Vagina (tissue), 2 donors: ENCODE data around the gene UBTD2. TPM values are rescaled to one million over a fixed set of nuclear protein-coding genes. Genes with fewer than 3 reads are reported as not detected.
"Not testable (repeated sequence)": the region's sequence is repeated elsewhere in the genome, so short reads cannot be mapped to it uniquely, and the experiment has no call there.

Experiments used
- DNase-seq, 2 donors: peaks; one replicate each; pipeline ENCODE4 v3.0.0-alpha.2; 2017; ENCODE audit errors: extremely low spot score in 2 of 2
- H3K27ac ChIP-seq: fragments of 200-600 bp; sonication (generic); one replicate; pipeline ENCODE4 v1.5.1; 2019
- H3K27me3 ChIP-seq: fragments of 200-600 bp; sonication (generic); one replicate; pipeline ENCODE4 v1.5.1; 2019
- H3K36me3 ChIP-seq, 2 donors: fragments of 200-600 bp; sonication (generic); one replicate each; pipeline ENCODE4 v1.5.1; 2017 to 2019
- H3K4me1 ChIP-seq: fragments of 200-600 bp; sonication (generic); one replicate; pipeline ENCODE4 v1.5.1; 2019
- H3K4me3 ChIP-seq, 2 donors: fragments of 200-600 bp; sonication (generic); 1 replicate in 1 of 2; 2 replicates in 1 of 2; pipeline ENCODE4 v1.5.1; 2016 to 2019
- H3K9me3 ChIP-seq: fragments of 200-600 bp; sonication (generic); one replicate; pipeline ENCODE4 v1.5.1; 2019
- POLR2A ChIP-seq, 2 donors: fragments of 450-650 bp; IDR thresholded peaks; one replicate each; pipeline ENCODE4 v1.6.1; 2017; ENCODE audit warnings: antibody characterized with exemption in 2 of 2, mild to moderate bottlenecking in 2 of 2, moderate library complexity in 2 of 2
- POLR2AphosphoS5 ChIP-seq, 2 donors: sonication (generic); formaldehyde crosslinking; IDR thresholded peaks; one replicate each; pipeline ENCODE4 v1.9.0; 2017; ENCODE audit warnings: antibody characterized with exemption in 2 of 2, mild to moderate bottlenecking in 2 of 2, low read depth in 1 of 2; ENCODE audit not compliant: insufficient read depth in 1 of 2
- intact Hi-C: fragments of 100-400 bp; cut with DNase I; formaldehyde crosslinking; loops from one replicate; pipeline ENCODE4 v1.15.1; 2023
- total RNA-seq: library from RNA; depleted of rRNA; stranded (reverse); fragments of >200 nt; gene quantifications from one replicate; pipeline ENCODE4 v1.2.3, GENCODE V29; 2016
- TF ChIP-seq, protein P1 (sequence below), 3 experiments: fragments of 450-650 bp in 2 of 3; fragments of 200-600 bp in 1 of 3; sonication (generic) in 1 of 3; IDR thresholded peaks; one replicate each; pipeline ENCODE4 v1.5.1; 2017 to 2019; ENCODE audit warnings: antibody characterized with exemption in 3 of 3, mild to moderate bottlenecking in 2 of 3, moderate library complexity in 2 of 3

UBTD2 gene
- total RNA-seq, 1 donor from 2014 or later, result 22.8 TPM

DNA sequence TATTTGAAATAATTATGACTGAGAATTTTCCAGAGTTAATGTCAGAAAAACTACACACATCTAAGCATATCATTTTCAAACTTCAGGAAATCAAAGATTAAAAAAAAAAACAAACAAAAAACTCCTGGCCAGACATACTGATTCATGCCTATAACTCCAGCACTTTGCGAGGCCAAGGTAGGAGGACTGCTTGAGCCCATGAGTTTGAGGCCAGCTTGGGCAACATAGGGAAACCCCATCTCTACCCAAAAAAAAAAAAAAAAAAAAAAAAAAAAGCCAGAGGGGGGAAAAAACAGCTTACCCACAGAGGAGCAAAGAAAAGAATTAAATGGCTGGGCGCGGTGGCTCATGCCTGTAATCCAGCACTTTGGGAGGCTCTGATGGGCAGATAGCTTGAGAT, 67.2 kb downstream of the UBTD2 start:
- Histone ChIP-seq H3K4me1 (no peaks in the 10 kb centered on the region), H3K27me3 (no peaks in the 10 kb centered on the region), H3K4me3 (no peak overlapping the region), H3K27ac (no peak overlapping the region), H3K9me3 (no peaks in the 10 kb centered on the region), H3K36me3 (peaks cover 0 to 9% of the 10 kb centered on the region in 2 donors)
- intact Hi-C loops, result no loop called here
- TF ChIP-seq POLR2A (IDR thresholded peaks at IDR 0.05) (no peak), POLR2AphosphoS5 (IDR thresholded peaks at IDR 0.05; ENCODE audit: insufficient read depth in 1 of 2, low read depth in 1 of 2) (no peak)
- TF ChIP-seq, protein P1, sequence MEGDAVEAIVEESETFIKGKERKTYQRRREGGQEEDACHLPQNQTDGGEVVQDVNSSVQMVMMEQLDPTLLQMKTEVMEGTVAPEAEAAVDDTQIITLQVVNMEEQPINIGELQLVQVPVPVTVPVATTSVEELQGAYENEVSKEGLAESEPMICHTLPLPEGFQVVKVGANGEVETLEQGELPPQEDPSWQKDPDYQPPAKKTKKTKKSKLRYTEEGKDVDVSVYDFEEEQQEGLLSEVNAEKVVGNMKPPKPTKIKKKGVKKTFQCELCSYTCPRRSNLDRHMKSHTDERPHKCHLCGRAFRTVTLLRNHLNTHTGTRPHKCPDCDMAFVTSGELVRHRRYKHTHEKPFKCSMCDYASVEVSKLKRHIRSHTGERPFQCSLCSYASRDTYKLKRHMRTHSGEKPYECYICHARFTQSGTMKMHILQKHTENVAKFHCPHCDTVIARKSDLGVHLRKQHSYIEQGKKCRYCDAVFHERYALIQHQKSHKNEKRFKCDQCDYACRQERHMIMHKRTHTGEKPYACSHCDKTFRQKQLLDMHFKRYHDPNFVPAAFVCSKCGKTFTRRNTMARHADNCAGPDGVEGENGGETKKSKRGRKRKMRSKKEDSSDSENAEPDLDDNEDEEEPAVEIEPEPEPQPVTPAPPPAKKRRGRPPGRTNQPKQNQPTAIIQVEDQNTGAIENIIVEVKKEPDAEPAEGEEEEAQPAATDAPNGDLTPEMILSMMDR (IDR thresholded peaks at IDR 0.05), result no peak
- no peak for DNase-seq

DNA sequence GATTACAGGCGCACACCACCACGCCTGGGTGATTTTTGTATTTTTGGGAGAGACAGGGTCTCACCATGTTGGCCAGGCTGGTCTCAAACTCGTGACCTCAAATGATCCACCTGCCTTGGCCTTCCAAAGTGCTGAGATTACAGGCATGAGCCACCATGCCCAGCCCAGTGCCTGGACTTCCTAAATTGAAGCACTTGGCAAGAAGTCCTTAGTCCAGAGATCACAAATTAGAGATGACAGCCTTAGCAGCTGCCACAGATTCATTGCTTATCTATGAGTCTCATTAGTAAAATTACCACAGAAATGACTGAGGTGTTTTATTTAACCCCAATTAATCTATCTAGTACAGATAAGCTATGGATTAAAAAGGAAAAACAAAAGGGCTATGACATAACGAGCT, 70.4 kb downstream of the UBTD2 start:
- peaks cover 0 to 22% of the 10 kb centered on the region in 2 donors for H3K36me3 ChIP-seq
- H3K27me3 ChIP-seq, result no peaks in the 10 kb centered on the region
- intact Hi-C loops, result no loop called here
- no peaks in the 10 kb centered on the region for H3K4me1 ChIP-seq
- H3K4me3 ChIP-seq, result no peak overlapping the region
- DNase-seq, result no peak
- TF ChIP-seq, protein P1 (IDR thresholded peaks at IDR 0.05), result no peak
- TF ChIP-seq POLR2A (IDR thresholded peaks at IDR 0.05) (no peak), POLR2AphosphoS5 (IDR thresholded peaks at IDR 0.05; ENCODE audit: insufficient read depth in 1 of 2, low read depth in 1 of 2) (no peak)
- H3K9me3 ChIP-seq, result no peaks in the 10 kb centered on the region
- H3K27ac ChIP-seq, result no peak overlapping the region

DNA sequence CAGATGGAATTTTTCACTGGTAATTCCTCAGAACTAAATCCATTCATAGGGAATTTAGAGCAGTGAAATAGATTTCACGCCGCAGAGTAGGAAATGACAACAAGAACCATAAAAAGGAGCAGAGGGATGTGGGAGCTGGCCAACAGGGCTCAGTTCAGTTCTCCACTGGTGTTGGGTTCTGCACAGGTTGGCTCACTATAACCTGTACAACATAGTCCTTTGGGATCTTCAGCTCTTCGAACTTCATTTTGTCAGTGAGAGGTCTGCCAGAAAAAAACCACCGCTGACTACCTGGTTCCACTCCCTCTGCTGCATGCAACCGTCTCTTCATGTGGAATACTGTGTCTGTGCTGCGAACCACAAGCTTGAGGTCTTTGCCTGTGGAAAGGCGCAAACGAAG, 71.9 kb downstream of the UBTD2 start:
- intact Hi-C loops, result no loop called here
- no peak for DNase-seq
- Histone ChIP-seq H3K27ac (no peak overlapping the region), H3K4me3 (no peak overlapping the region), H3K36me3 (peaks cover 0 to 22% of the 10 kb centered on the region in 2 donors), H3K9me3 (no peaks in the 10 kb centered on the region), H3K27me3 (no peaks in the 10 kb centered on the region), H3K4me1 (no peaks in the 10 kb centered on the region)
- TF ChIP-seq POLR2AphosphoS5 (IDR thresholded peaks at IDR 0.05; ENCODE audit: insufficient read depth in 1 of 2, low read depth in 1 of 2) (no peak), POLR2A (IDR thresholded peaks at IDR 0.05) (no peak)
- TF ChIP-seq, protein P1 (IDR thresholded peaks at IDR 0.05), result no peak

DNA sequence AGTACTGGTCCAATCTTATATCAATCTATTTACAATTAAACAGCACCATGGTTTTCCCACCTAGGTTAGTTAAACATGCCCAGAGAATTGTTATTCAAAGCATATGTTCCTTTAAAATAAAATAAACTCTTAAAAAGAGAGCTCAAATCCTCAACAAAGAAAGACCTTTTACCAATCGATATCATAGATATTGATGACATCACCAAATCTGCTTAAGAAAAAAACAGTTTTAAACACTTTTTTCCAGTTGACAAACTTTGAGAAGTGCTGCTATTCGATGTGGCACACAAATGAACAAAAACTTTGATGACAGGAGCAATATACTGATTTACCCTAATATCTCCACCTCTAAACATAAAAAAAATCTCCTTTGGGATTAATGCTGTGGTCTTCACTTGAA, 73.8 kb downstream of the UBTD2 start:
- H3K36me3 ChIP-seq, result peaks cover 0 to 22% of the 10 kb centered on the region in 2 donors
- no peaks in the 10 kb centered on the region for H3K4me1 ChIP-seq
- no peak overlapping the region for H3K27ac ChIP-seq
- TF ChIP-seq POLR2AphosphoS5 (IDR thresholded peaks at IDR 0.05; ENCODE audit: insufficient read depth in 1 of 2, low read depth in 1 of 2) (no peak), POLR2A (IDR thresholded peaks at IDR 0.05) (no peak)
- TF ChIP-seq, protein P1 (IDR thresholded peaks at IDR 0.05), result no peak
- intact Hi-C loops, result no loop called here
- no peaks in the 10 kb centered on the region for H3K9me3 ChIP-seq
- no peaks in the 10 kb centered on the region for H3K27me3 ChIP-seq
- DNase-seq, result no peak
- H3K4me3 ChIP-seq, result no peak overlapping the region

DNA sequence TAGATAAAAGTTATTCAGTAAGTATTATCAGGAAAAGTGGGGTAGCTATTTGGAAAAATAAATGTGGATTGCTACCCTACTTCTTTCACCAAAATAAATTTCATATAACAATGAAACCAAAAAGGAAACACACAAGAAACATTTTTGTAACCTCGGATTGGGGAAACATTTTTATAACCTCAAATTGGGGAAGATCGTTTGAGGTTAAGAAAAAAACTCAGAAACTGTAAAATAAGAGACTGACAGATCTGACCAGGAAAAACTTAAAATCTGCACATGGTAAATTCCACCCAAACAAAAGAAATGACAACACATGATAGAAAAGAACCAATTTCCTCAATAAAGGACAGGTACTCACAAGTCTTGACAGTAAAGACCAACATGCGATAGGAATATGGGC, 76.1 kb downstream of the UBTD2 start:
- Histone ChIP-seq H3K27me3 (no peaks in the 10 kb centered on the region), H3K9me3 (no peaks in the 10 kb centered on the region), H3K27ac (no peak overlapping the region), H3K4me1 (no peaks in the 10 kb centered on the region), H3K4me3 (no peak overlapping the region), H3K36me3 (peaks cover 0 to 22% of the 10 kb centered on the region in 2 donors)
- TF ChIP-seq, protein P1 (IDR thresholded peaks at IDR 0.05), result no peak
- no peak for TF ChIP-seq POLR2A (IDR thresholded peaks at IDR 0.05)
- TF ChIP-seq POLR2AphosphoS5 (IDR thresholded peaks at IDR 0.05; ENCODE audit: insufficient read depth in 1 of 2, low read depth in 1 of 2), result no peak
- no peak for DNase-seq
- intact Hi-C loops, result no loop called here

DNA sequence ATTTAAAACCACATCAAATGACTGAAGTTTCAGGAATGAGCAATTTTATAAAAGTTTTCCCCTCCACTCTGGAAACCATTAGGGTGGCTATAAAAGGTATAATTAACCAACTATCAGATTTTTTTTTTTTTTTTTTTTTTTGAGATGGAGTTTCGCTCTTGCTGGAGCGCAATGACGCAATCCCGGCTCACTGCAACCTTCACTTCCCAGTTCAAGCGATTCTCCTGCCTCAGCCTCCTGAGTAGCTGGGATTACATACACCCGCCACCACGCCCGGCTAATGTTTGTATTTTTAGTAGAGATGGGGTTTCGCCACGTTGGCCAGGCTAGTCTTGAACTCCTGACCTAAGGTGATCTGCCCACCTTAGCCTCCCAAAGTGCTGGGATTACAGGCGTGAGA, 77.6 kb downstream of the UBTD2 start:
- H3K9me3 ChIP-seq, DNase-seq: not testable (repeated sequence)
- H3K36me3 ChIP-seq, result peaks cover 0 to 11% of the 10 kb centered on the region in 2 donors

More for the DNA sequence above, 77.6 kb downstream of the UBTD2 start:
- H3K27ac ChIP-seq, H3K27me3 ChIP-seq, intact Hi-C loops, H3K4me3 ChIP-seq, H3K4me1 ChIP-seq: not testable (repeated sequence)
